ENCODE data around the gene TMEM218. TPM values are rescaled to one million over a fixed set of nuclear protein-coding genes. Genes with fewer than 3 reads are reported as not detected.
A peak's percentile ranks its signal among the peaks of the same experiment; 100 is the strongest.

The TMEM218 gene
- total RNA-seq, 1 experiment from 2014 or later: 14.5 TPM

DNA sequence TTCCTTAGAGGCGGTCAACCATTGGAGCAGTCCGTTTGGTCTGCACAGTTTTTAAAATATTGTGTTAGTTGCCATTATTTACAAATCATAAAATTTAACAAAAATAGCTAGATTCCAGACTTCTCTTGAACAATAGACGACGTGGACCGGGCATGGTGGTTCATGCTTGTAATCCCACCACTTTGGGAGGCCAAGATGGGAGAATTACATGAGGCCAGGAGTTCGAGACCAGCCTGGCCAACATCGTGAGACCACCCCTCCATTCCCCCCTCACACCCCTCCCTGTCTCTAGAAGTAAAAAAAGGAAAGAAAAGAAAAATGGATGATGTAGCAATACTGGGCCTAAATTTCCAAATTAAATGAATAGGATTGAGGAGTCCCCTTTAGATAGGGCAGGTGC, 47.4 kb downstream of the TMEM218 start:
- H3K27me3 Mint-ChIP-seq (ENCODE audit: unreplicated experiment): no peaks in the 10 kb centered on the region
- H3K4me3 Mint-ChIP-seq (ENCODE audit: low read depth, unreplicated experiment): peak overlapping the region; percentile 75
- DNase-seq: no peak
- CTCF ChIA-PET: no interaction called here
- no TSS peak for BruUV-seq (replicated peaks)
- intact Hi-C loops (cut with micrococcal nuclease; ENCODE audit: unreplicated experiment): no loop called here
- H3K4me1 Mint-ChIP-seq (ENCODE audit: low read depth, unreplicated experiment): no peaks in the 10 kb centered on the region
- TF ChIP-seq, protein P1, sequence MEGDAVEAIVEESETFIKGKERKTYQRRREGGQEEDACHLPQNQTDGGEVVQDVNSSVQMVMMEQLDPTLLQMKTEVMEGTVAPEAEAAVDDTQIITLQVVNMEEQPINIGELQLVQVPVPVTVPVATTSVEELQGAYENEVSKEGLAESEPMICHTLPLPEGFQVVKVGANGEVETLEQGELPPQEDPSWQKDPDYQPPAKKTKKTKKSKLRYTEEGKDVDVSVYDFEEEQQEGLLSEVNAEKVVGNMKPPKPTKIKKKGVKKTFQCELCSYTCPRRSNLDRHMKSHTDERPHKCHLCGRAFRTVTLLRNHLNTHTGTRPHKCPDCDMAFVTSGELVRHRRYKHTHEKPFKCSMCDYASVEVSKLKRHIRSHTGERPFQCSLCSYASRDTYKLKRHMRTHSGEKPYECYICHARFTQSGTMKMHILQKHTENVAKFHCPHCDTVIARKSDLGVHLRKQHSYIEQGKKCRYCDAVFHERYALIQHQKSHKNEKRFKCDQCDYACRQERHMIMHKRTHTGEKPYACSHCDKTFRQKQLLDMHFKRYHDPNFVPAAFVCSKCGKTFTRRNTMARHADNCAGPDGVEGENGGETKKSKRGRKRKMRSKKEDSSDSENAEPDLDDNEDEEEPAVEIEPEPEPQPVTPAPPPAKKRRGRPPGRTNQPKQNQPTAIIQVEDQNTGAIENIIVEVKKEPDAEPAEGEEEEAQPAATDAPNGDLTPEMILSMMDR (IDR thresholded peaks at IDR 0.05; ENCODE audit: unreplicated experiment): no peak
- no peak overlapping the region for H3K27ac Mint-ChIP-seq (ENCODE audit: unreplicated experiment)
- peaks cover 9% of the 10 kb centered on the region for H3K36me3 Mint-ChIP-seq (ENCODE audit: insufficient read depth, unreplicated experiment)
- H3K9me3 Mint-ChIP-seq (ENCODE audit: low read depth, unreplicated experiment): no peaks in the 10 kb centered on the region

DNA sequence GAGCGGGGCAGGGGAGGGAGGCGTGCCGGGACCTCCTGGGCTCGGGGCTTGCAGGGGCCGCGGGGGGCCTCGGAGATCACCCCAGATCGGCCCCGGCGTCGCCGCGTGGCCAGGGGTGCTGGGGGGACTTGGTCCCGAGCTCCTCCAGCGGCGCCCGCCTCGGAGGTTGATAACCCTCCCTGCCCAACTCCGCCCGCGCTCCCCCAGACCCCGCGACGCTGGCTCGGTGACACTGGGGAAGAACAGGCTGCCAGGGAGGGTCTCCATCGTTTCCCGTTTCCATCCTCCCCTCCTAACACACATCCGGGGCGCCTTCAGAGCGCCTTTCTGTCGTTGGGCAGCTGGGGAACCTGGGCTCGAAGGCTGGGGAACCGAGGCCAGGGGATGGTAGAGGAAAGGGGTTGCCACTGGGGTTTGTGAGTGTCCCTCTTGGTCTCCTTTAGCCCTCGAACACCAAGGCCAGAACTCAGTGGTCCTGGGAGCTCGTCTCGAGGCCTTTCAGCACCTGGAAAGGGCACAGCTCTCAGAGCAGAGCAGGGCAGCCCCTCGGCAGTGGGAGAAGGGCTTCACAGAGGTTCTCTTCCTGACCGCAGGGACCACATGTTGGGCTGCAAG, 47.9 kb downstream of the TMEM218 start:
- CTCF ChIA-PET: no interaction called here

DNA sequence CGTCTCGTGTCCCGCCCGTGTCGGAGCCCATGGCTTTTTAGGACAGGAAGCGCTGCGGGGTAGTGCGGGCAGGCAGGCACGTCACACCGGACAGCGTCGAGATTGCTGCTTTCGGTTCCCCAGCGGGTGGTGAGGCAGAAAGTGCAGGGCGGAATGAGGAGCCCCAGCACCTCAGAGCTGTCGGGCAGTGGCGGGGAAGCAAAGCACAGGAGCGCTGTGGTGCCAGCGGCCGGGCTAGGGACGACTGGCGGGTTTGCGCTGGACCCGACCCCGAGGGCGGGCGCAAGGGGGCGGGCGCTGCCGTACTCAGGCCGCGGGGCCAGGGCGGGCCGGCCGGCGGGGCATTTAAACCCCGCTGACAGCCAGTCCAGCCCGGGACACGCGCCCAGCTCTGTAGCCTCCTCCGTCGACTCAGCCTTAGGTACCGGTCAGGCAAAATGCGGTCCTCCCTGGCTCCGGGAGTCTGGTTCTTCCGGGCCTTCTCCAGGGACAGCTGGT, 48.4 kb downstream of the TMEM218 start, which contains the start of gene SLC37A2:
Gene SLC37A2, plus strand, starts transcription at position 375 of the 498 bp plus-strand sequence. Its CDS starts 63 bp downstream, at position 438.
- intact Hi-C loops (cut with micrococcal nuclease; ENCODE audit: unreplicated experiment): no loop called here
- Mint-ChIP-seq H3K36me3 (ENCODE audit: insufficient read depth, unreplicated experiment) (peaks cover 9% of the 10 kb centered on the region), H3K4me1 (ENCODE audit: low read depth, unreplicated experiment) (peaks cover 7% of the 10 kb centered on the region), H3K9me3 (ENCODE audit: low read depth, unreplicated experiment) (no peaks in the 10 kb centered on the region), H3K27ac (ENCODE audit: unreplicated experiment) (peak within 1 kb of the TSS; percentile 47), H3K4me3 (ENCODE audit: low read depth, unreplicated experiment) (peak within 1 kb of the TSS; percentile 75), H3K27me3 (ENCODE audit: unreplicated experiment) (no peaks in the 10 kb centered on the region)
- BruUV-seq (replicated peaks): no TSS peak
- DNase-seq: peak; percentile 68
- TF ChIP-seq, protein P1 (IDR thresholded peaks at IDR 0.05; ENCODE audit: unreplicated experiment): no peak
- CTCF ChIA-PET: no interaction called here

More for the DNA sequence above, 47.9 kb downstream of the TMEM218 start:
- Mint-ChIP-seq H3K36me3 (ENCODE audit: insufficient read depth, unreplicated experiment) (peaks cover 9% of the 10 kb centered on the region), H3K27me3 (ENCODE audit: unreplicated experiment) (no peaks in the 10 kb centered on the region), H3K27ac (ENCODE audit: unreplicated experiment) (no peak overlapping the region), H3K4me3 (ENCODE audit: low read depth, unreplicated experiment) (peak overlapping the region; percentile 75), H3K9me3 (ENCODE audit: low read depth, unreplicated experiment) (no peaks in the 10 kb centered on the region), H3K4me1 (ENCODE audit: low read depth, unreplicated experiment) (peaks cover 2% of the 10 kb centered on the region)
- DNase-seq: no peak
- TF ChIP-seq, protein P1 (IDR thresholded peaks at IDR 0.05; ENCODE audit: unreplicated experiment): no peak
- BruUV-seq (replicated peaks): no TSS peak
- intact Hi-C loops (cut with micrococcal nuclease; ENCODE audit: unreplicated experiment): no loop called here

DNA sequence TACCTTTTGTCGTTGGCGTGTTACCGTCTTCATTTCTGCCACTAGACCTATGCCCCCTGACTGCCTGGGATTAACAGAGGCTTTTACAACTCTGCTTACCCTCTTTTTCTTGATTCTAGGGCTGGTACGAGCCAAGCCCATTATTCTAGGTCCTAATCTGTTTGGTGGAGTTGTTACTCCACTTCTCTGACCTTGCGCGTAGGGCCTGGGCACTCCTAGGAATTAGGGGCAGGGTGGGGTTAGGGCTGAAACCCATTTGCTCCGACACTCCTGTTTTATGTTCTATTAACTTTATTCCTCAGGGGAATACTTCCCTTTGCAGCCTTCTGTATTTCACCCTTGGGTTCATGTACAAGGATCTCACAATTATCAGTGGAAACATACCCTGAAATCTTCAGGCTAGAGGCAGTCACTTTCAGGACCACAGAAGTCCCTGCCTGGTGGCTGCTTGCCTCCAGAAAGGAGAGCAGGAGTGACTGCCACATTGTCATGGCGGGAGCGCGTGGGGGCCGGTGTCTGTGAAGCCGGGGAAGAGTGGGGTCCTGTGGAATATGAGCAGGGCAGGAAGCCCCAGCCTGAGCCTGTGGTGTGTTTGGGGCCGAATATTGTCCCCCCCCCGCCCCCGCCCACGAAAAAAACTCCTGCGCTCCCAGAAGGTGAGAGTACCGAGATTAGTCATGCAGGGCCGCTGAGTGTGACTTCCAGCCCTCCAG, 49.1 kb downstream of the TMEM218 start:
- DNase-seq: no peak
- Mint-ChIP-seq H3K9me3 (ENCODE audit: low read depth, unreplicated experiment) (no peaks in the 10 kb centered on the region), H3K4me1 (ENCODE audit: low read depth, unreplicated experiment) (peaks cover 10% of the 10 kb centered on the region), H3K27me3 (ENCODE audit: unreplicated experiment) (no peaks in the 10 kb centered on the region), H3K36me3 (ENCODE audit: insufficient read depth, unreplicated experiment) (peaks cover 9% of the 10 kb centered on the region), H3K4me3 (ENCODE audit: low read depth, unreplicated experiment) (peak overlapping the region; percentile 75), H3K27ac (ENCODE audit: unreplicated experiment) (peak overlapping the region; percentile 47)
- TF ChIP-seq, protein P1 (IDR thresholded peaks at IDR 0.05; ENCODE audit: unreplicated experiment): no peak
- CTCF ChIA-PET: no interaction called here
- no TSS peak for BruUV-seq (replicated peaks)
- intact Hi-C loops (cut with micrococcal nuclease; ENCODE audit: unreplicated experiment): no loop called here
